Kidney glomerular epithelial cell (primary cell): ENCODE data around the gene CSNK1G1.
"Not testable (repeated sequence)": the region's sequence is repeated elsewhere in the genome, so short reads cannot be mapped to it uniquely, and the experiment has no call there.

ENCODE experiments used
- DNase-seq: peaks from one replicate; lab custom pipeline; 2025; lab: John Stamatoyannopoulos, UW

The CSNK1G1 gene

DNA sequence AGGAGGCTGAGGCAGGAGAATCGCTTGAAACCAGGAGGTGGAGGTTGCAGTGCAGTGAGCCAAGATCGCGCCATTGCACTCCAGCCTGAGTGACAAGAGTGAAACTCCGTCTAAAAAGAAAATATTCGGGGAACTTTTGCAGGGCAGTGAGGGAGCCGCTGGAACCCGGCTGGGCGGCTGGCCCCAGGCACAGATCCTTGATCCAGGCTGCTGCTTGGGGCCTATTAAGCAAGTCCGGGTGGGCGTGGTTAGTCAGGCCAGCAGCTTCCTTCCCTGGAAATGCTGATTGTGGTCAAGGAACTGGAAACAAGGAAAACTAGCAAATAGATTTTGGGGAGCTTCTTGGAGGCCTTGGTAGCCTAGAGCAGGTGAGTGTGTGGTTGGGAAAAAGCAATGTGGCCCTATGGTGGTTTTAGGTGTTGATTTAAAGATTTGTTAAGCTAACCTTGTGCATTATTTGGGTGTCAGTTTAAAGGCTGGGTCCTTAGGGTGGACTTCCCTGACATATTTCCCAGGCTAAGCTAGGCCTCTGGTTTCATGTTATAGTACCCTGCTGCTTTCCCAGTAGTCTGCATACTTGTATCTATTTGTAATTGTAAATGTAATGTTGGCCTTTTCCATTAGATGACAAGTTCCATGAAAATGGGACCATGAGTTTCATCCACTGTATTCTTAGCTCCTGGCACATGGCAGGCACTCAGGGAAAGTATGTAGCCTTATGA is 222.2 kb downstream of the CSNK1G1 start:
- DNase-seq: no peak

DNA sequence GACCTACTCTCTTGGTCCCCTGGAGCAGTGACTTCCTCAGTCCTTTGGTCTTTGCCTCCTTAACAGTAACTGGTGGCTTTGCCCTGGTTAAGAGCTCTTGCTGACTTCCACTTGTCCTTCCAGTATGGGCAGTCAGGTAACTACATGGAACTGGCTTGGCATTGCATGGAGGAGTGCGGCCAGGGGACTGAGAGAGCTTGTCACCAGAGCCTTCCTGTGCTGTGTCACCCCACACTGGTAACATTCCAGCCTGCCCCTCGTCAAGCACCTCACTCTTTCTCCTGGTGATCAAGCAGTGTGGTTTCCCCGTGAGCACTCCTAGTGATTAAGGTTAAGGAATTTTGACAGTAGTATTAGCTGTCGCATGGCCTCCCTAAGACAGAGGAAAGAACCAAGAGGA is 223.8 kb downstream of the CSNK1G1 start:
- DNase-seq: no peak

DNA sequence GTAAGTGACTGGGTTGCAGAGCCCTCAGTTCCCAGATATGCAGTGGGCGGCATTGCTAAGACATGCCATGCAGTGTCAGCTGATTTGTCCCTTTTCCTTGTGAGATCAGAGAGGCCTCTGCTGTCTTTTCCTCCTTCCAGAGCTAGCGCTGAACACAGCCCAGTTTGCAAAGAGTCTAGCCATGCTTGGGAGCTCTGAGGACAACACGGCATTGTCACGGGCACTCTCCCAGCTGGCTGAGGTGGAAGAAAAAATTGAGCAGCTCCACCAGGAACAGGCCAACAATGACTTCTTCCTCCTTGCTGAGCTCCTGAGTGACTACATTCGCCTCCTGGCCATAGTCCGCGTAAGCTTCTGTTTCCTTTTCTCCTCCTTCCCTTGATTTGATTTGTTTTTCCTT is 224.4 kb downstream of the CSNK1G1 start:
- no peak for DNase-seq

DNA sequence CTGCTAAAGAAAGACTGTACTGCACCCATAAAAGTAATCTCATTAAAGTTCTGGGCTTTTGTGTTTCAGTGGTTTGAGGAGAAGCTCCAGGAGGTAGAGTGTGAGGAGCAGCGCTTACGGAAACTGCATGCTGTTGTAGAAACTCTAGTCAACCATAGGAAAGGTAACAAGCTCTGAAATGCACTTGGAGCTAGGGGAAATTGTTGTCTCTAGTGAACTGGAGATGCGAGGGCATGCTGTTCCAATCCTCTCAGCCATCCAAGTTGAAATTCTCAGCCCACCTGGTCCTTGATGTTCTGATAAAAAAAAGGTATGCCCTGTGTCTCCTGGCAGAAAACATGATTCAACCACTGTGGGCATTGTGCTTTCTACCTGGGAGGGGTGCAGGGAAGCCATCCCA is 225.8 kb downstream of the CSNK1G1 start:
- DNase-seq: no peak

DNA sequence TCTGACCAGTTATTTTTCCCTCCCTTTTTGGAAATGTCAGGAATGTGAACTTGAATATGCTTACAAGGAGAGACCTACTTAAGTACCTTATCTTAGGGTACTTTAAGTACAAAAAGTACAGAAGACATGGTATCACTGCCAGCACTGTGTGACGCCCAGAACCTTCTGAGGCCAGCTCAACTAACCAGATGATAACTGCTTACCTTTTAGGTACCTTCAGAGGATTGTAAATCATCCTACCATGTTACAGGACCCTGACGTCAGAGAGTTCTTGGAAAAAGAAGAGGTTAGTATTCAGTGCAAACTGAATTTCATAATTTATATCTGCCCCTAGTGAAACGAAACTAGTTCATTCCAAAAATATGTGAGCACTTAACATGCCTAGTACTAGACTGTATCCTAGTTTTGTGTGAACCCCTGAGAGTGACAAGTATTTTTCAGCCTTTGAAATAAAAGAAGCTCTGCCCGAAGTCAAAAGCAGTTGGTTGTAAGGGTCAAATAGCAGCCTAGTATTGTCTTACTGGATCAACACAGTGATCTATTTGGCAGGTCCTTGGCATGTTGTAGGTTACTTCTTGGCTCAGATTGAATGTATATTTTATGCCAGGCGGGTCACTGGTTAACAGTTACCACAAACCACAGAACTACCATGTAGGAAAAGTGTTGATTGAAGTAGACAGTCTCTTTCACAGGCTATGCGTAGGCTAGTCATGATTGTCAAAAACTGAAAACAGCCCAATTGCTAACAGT is 228.3 kb downstream of the CSNK1G1 start:
- DNase-seq: no peak

DNA sequence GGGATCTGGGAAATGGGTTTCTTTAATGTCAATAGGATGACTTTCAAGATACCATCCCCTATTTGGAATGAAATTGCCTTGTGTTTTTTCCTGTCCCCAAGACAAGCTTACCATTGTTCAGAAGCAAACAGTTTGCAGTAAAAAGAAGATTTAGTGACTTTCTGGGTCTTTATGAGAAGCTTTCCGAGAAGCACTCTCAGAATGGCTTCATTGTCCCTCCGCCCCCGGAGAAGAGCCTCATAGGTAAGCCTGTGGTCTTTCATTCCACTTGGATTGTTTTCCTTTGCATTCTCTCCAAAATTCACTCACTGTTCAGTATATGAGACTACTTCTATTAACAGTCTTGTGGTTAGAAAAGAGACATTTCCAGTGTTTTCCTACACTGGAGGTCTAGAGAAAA is 230.0 kb downstream of the CSNK1G1 start:
- no peak for DNase-seq

DNA sequence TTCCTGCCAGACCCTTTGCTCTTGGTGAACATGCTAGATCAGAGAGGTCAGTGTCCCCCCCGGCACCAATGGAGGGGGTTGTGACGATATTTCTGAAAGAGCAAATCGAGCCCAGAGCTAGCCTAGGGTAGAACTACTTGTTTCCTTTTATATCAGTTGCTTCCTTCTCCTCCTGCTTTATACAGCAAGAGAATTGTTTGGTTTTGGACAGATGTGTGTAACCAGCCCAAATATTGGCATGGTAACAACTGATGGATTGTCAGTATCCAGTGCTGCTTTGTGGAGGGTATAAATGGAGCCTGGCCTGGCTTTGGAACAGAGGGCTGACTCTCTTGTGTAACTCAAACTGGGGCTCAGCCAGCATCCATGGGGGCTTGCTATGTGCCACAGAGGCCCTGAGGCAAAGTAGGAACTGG is 233.0 kb downstream of the CSNK1G1 start:
- no peak for DNase-seq

DNA sequence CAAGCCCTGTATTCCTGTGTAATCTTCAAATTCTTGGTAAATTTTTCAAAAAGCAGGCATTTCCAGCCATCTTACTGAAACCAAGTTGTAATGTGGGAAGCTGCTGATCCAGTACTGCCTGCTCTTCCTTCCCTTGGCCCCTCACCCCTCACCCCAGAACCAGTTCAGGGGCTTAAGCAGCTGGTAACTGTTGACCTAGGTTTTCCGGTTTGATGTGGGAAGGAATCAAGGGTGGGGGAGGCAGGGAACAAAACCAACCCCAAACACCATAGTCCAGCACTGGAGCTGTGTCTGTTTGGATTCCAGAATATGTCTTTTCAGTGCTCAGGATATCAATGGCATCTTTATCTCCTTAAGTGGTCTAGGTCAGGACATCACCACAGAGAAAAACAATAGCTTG is 233.5 kb downstream of the CSNK1G1 start:
- DNase-seq: no peak

DNA sequence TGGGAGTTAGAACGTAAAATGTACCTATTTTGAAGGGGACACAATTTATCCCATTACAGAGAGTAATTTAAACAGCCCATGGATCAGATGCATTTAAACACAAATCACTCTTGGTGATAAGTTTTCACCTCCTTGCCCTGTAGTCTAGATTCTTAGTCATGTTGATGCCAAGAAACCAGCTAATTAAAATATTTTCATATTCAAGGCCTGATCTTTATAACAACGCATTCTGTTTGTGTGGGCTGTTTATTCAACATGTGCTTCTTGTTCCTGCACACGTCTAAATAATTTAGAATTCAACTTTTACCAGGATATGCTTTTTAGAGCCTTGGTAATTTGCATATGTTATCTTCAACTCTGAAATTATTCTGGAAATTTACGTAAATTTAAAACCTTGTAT is 234.4 kb downstream of the CSNK1G1 start:
- DNase-seq: no peak

DNA sequence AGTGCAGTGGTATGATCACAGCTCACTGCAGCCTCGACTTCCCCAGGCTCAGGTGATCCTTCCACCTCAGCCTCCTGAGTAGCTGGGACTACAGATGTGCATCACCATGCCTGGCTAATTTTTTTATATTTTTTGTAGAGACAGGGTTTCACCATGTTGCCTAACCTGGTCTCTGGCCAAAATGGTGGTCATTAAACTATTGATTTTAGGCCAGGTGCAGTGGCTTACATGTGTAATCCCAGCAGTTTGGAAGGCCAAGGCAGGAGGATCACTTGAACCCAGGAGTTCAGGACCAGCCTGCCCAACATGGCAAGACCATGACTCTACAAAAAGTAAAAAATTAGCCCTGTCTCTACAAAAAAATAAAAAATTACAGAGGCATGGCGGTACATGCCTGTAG is 235.7 kb downstream of the CSNK1G1 start:
- not testable (repeated sequence) for DNase-seq

DNA sequence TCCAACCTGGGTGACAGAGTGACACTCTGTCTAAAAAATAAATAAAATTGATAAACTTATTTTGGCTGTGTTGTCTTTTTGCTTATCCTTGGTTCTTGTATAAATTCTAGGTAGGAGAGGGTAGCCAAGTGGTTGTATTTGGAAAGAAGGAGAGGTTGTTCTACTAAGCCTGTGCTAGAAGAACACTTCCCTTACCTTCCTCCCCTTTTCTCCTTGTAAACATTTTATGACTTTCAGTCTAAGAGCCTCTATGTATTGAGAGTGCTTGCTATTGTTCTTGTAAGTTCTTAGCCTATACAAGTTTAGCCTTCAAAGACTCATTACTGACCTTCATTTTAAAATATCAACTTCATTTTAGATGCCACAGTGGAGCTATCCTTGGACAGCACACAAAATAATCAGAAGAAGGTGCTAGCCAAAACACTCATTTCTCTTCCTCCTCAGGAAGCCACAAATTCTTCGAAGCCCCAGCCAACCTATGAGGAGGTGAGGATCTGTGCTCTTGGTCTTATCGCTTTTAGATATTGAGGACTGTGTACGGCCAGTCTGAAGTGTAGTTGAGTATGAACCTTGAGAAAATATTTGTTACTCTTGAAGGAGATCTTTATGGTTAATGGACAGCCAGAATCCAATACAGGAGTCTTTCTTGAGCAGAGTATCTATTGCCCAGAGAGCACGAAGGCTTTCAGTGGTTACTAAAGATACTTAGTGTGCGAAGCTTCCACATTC is 238.1 kb downstream of the CSNK1G1 start:
- DNase-seq: no peak
